ENCODE data around the gene RASAL2. TPM values are rescaled to one million over a fixed set of nuclear protein-coding genes. Genes with fewer than 3 reads are reported as not detected.

RASAL2 gene
- total RNA-seq, 1 experiment from 2014 or later: 32.4 TPM

GRCh38 chr1:178412400-178412770, 318.5 kb downstream of the RASAL2 start:
- Mint-ChIP-seq H3K4me3 (ENCODE audit: low read depth, unreplicated experiment) (no peak overlapping the region), H3K4me1 (ENCODE audit: low read depth, unreplicated experiment) (no peaks in the 10 kb centered on the region), H3K27me3 (ENCODE audit: unreplicated experiment) (no peaks in the 10 kb centered on the region), H3K9me3 (ENCODE audit: low read depth, unreplicated experiment) (peaks cover 17% of the 10 kb centered on the region), H3K36me3 (ENCODE audit: insufficient read depth, unreplicated experiment) (no peaks in the 10 kb centered on the region), H3K27ac (ENCODE audit: unreplicated experiment) (no peak overlapping the region)
- BruUV-seq (replicated peaks): no TSS peak
- CTCF ChIA-PET: interaction anchor here (0.7 kb wide), 2 partner anchors 114 to 277 kb away, joined by 3 read pairs; no protein-coding TSS in a partner anchor
- no peak for DNase-seq
- TF ChIP-seq CTCF (IDR thresholded peaks at IDR 0.05; ENCODE audit: unreplicated experiment): no peak
- intact Hi-C loops (cut with micrococcal nuclease; ENCODE audit: unreplicated experiment): no loop called here

- no peak for TF ChIP-seq CTCF (IDR thresholded peaks at IDR 0.05; ENCODE audit: unreplicated experiment)
- Mint-ChIP-seq H3K27me3 (ENCODE audit: unreplicated experiment) (no peaks in the 10 kb centered on the region), H3K27ac (ENCODE audit: unreplicated experiment) (no peak overlapping the region), H3K4me3 (ENCODE audit: low read depth, unreplicated experiment) (no peak overlapping the region), H3K36me3 (ENCODE audit: insufficient read depth, unreplicated experiment) (no peaks in the 10 kb centered on the region), H3K9me3 (ENCODE audit: low read depth, unreplicated experiment) (peaks cover 6% of the 10 kb centered on the region), H3K4me1 (ENCODE audit: low read depth, unreplicated experiment) (no peaks in the 10 kb centered on the region)
- no TSS peak for BruUV-seq (replicated peaks)
- CTCF ChIA-PET: interaction anchor here (0.5 to 0.9 kb wide), 9 partner anchors 35 to 1548 kb away, joined by 3 to 10 read pairs (median 4); no protein-coding TSS in a partner anchor
- intact Hi-C loops (cut with micrococcal nuclease; ENCODE audit: unreplicated experiment): loop anchor here (5.0 kb wide), 1 partner anchor 56 kb away; no protein-coding TSS in a partner anchor
- peak; percentile 17 for DNase-seq
These were observed 324.0 kb downstream of the RASAL2 start for GRCh38 chr1:178417858-178418257.

GRCh38 chr1:178418284-178418955, 324.5 kb downstream of the RASAL2 start:
- Mint-ChIP-seq H3K4me3 (ENCODE audit: low read depth, unreplicated experiment) (no peak overlapping the region), H3K27me3 (ENCODE audit: unreplicated experiment) (no peaks in the 10 kb centered on the region), H3K36me3 (ENCODE audit: insufficient read depth, unreplicated experiment) (no peaks in the 10 kb centered on the region), H3K27ac (ENCODE audit: unreplicated experiment) (no peak overlapping the region), H3K4me1 (ENCODE audit: low read depth, unreplicated experiment) (no peaks in the 10 kb centered on the region), H3K9me3 (ENCODE audit: low read depth, unreplicated experiment) (peaks cover 6% of the 10 kb centered on the region)
- BruUV-seq (replicated peaks): no TSS peak
- no peak for DNase-seq
- intact Hi-C loops (cut with micrococcal nuclease; ENCODE audit: unreplicated experiment): loop anchor here (5.0 kb wide), 1 partner anchor 56 kb away; no protein-coding TSS in a partner anchor
- TF ChIP-seq CTCF (IDR thresholded peaks at IDR 0.05; ENCODE audit: unreplicated experiment): no peak
- CTCF ChIA-PET: interaction anchor here (0.6 to 0.9 kb wide), 6 partner anchors 36 to 1549 kb away, joined by 3 to 10 read pairs (median 5); no protein-coding TSS in a partner anchor

- H3K27ac Mint-ChIP-seq (ENCODE audit: unreplicated experiment): no peak overlapping the region
- no peaks in the 10 kb centered on the region for H3K36me3 Mint-ChIP-seq (ENCODE audit: insufficient read depth, unreplicated experiment)
- H3K4me1 Mint-ChIP-seq (ENCODE audit: low read depth, unreplicated experiment): no peaks in the 10 kb centered on the region
- H3K27me3 Mint-ChIP-seq (ENCODE audit: unreplicated experiment): no peaks in the 10 kb centered on the region
- no peak for DNase-seq
- H3K4me3 Mint-ChIP-seq (ENCODE audit: low read depth, unreplicated experiment): no peak overlapping the region
- intact Hi-C loops (cut with micrococcal nuclease; ENCODE audit: unreplicated experiment): no loop called here
- no peak for TF ChIP-seq CTCF (IDR thresholded peaks at IDR 0.05; ENCODE audit: unreplicated experiment)
- BruUV-seq (replicated peaks): no TSS peak
- CTCF ChIA-PET: interaction anchor here (0.5 kb wide), 1 partner anchor 910 kb away, joined by 3 read pairs; no protein-coding TSS in a partner anchor
- H3K9me3 Mint-ChIP-seq (ENCODE audit: low read depth, unreplicated experiment): no peaks in the 10 kb centered on the region
These were observed 340.5 kb downstream of the RASAL2 start for GRCh38 chr1:178434360-178434759.
